Ovary (tissue), 3 donors: ENCODE results near the gene MYBPHL.

Experiments
- CTCF ChIP-seq, 3 donors: fragments of 450-650 bp in 2 of 3; fragments of 200-600 bp in 1 of 3; IDR thresholded peaks; one replicate each; pipeline versions ENCODE4 v1.5.1 to v1.8.0; 2016 to 2022; ENCODE audit warnings: antibody characterized with exemption in 3 of 3, mild to moderate bottlenecking in 1 of 3
- POLR2A ChIP-seq: fragments of 450-650 bp; IDR thresholded peaks from one replicate; pipeline ENCODE4 v1.6.1; 2017; ENCODE audit warnings: antibody characterized with exemption, mild to moderate bottlenecking, moderate library complexity
- donor health status: DM: no; HTN: no; CAD: no.

GRCh38 chr1:109252167-109252892, 54.5 kb downstream of the MYBPHL start:
- TF ChIP-seq CTCF (IDR thresholded peaks at IDR 0.05) (no peak), POLR2A (no peak)
